Urinary bladder (tissue), 4 donors: Measurements from ENCODE around the gene MFAP5. TPM values are rescaled to one million over a fixed set of nuclear protein-coding genes. Genes with fewer than 3 reads are reported as not detected.
"Not testable (repeated sequence)": the region's sequence is repeated elsewhere in the genome, so short reads cannot be mapped to it uniquely, and the experiment has no call there.

Experiments
- DNase-seq: peaks from one replicate; pipeline ENCODE4 v3.0.0-alpha.2; 2015; ENCODE audit errors: extremely low spot score
- H3K27ac ChIP-seq: one replicate; pipeline ENCODE4 v1.5.1; 2013; ENCODE audit warnings: low read depth, mild to moderate bottlenecking, moderate library complexity
- H3K36me3 ChIP-seq: one replicate; pipeline ENCODE4 v1.6.1; 2013; ENCODE audit warnings: mild to moderate bottlenecking, moderate library complexity; ENCODE audit not compliant: insufficient read depth
- H3K4me1 ChIP-seq: one replicate; pipeline ENCODE4 v1.6.1; 2013; ENCODE audit warnings: mild to moderate bottlenecking, moderate library complexity; ENCODE audit not compliant: insufficient read depth
- H3K4me3 ChIP-seq: one replicate; pipeline ENCODE4 v1.5.1; 2013; ENCODE audit warnings: low read depth, low read length
- WGBS: extraction: QIAGEN DNeasy Blood & Tissue Kit; methylation state at CpG from one replicate; pipeline ENCODE4 v1.1.7; 2013; 5-methylcytosine and 5-hydroxymethylcytosine counted together
- polyA plus RNA-seq: library from polyadenylated mRNA; stranded (reverse); fragments of 200-250 nt; gene quantifications from one replicate; pipeline ENCODE4 v1.2.3, GENCODE V29; 2013
- total RNA-seq: library from RNA; depleted of rRNA; stranded (reverse); fragments of >200 nt; gene quantifications from one replicate; pipeline ENCODE4 v1.2.3, GENCODE V29; 2014
- donor health status: healthy with polysubstance abuse.
- donor health status: healthy.

MFAP5 gene
- total and polyA plus RNA-seq, 2 donors: 110 to 244 TPM

DNA sequence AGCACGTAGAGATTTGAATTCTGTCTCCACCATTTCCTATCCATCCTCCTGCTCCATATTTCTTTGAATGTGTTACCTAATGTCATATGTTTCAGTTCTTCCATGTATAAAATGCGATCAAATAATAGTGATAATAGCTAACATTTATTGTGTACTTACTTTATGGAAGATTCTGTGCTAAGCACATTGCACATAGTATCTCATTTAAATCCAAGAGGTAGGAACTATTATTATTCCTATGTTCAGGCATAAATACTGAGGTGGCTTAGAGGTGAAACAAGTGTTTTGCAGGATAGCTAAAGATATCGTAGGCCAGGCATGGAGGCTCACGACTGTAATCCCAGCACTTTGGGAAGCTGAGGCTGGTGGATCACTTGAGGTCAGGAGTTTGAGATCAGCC lies 32.5 kb downstream of the MFAP5 start:
- 92% methylated on average over 4 of the region's 4 CpGs for WGBS
- Histone ChIP-seq H3K27ac (no peak overlapping the region), H3K4me1 (no peaks in the 10 kb centered on the region), H3K4me3 (no peak overlapping the region), H3K36me3 (no peaks in the 10 kb centered on the region)
- DNase-seq: no peak

DNA sequence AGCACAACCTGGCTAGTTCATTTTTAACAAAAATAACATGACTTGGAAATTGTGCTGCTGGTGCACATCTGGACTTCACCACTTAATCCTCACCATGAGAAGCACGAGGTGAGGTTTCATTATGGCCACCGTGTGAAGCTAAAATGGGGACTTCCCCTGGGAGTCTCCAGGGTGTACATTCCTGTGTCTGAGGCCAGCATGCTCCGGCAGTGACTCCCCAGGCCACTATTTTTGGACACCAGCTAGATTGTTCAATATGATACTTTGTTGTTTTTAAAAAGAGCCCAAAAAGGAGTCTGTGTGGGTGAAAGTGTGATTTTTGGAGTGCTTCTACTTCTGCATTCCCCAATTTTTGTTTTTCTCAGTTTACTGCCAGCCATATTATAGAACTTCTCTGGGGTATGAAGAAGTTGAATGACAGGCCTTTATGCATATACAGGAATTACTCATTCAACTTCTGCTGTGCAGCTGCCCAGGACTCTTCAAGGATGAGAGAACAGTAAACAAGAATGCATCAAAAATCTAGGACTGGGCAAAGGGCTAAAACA lies 33.1 kb downstream of the MFAP5 start:
- Histone ChIP-seq H3K27ac (no peak overlapping the region), H3K4me1 (no peaks in the 10 kb centered on the region), H3K36me3 (no peaks in the 10 kb centered on the region), H3K4me3 (no peak overlapping the region)
- no peak for DNase-seq
- 14% methylated on average over 3 of the region's 3 CpGs for WGBS

DNA sequence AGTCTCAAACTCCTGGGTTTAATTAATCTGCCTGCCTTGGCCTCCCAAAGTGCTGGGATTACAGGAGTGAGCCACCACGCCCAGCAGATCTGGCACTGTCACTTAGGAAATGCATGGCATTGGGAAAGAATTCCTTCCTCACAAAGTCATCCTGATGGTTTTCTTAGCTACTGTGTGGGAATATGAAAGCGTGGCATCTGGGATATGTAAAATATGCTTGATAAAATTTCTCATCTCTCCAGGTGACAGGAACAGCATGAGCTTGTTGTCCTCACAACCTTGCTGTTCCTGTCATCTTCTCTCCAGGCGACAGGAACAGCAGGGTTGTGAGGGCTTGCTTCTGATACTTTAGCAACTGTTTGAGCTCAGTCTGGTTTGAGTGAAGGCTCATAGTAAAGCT lies 33.9 kb downstream of the MFAP5 start:
- H3K36me3 ChIP-seq: no peaks in the 10 kb centered on the region
- no peak for DNase-seq
- H3K4me3 ChIP-seq: no peak overlapping the region
- no peak overlapping the region for H3K27ac ChIP-seq
- no peaks in the 10 kb centered on the region for H3K4me1 ChIP-seq
- WGBS: 73% methylated on average over 3 of the region's 3 CpGs

DNA sequence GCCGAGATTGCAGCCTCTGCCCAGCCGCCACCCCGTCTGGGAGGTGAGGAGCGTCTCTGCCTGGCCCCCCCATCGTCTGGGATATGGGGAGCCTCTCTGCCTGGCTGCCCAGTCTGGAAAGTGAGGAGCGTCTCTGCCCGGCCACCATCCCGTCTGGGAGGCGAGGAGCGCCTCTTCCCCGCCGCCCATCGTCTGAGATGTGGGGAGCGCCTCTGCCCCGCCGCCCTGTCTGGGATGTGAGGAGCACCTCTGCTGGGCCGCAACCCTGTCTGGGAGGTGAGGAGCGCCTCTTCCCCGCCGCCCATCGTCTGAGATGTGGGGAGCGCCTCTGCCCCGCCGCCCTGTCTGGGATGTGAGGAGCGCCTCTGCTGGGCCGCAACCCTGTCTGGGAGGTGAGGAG lies 37.9 kb downstream of the MFAP5 start:
- not testable (repeated sequence) for H3K4me1 ChIP-seq, H3K4me3 ChIP-seq, DNase-seq, H3K36me3 ChIP-seq, H3K27ac ChIP-seq
- 98% methylated on average over 24 of the region's 26 CpGs for WGBS

DNA sequence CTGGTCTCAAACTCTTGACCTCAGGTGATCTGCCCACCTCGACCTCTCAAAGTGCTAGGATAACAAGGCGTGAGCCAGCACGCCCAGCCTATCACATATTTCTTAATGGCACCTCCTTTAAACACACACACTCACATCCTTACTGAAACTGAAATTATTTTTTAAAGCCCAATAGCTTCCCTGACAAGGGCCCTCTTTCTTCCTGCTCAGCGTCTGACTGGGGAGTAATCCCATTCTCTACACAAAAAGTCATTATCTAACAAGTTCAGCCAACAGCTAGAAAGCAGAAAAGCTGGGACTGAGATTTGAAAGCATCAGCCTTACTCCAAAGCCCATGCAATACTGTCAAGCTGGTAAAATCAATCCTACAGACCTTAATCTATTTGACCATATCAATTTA lies 40.0 kb downstream of the MFAP5 start:
- H3K4me3 ChIP-seq: no peak overlapping the region
- H3K4me1 ChIP-seq: no peaks in the 10 kb centered on the region
- no peak for DNase-seq
- H3K36me3 ChIP-seq: no peaks in the 10 kb centered on the region
- WGBS: 65% methylated on average over 4 of the region's 4 CpGs
- H3K27ac ChIP-seq: no peak overlapping the region

DNA sequence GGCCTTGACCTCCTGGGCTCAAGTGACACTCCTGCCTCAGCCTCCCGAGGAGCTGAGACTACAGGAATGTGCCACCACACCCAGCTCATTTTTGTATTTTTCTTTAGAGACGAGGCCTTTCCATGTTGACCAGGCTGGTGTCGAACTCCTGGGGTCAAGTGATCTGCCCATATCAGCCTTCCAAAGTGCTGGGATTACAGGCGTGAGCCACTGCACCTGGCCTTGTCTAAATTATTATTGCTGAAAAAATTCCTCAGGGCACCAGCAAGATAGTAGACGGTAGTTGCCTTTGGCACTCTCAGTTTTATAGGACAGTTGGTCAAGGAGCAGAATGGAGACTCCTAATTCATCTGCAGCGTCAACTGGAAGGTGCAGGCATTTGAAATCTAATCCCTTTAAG lies 47.4 kb downstream of the MFAP5 start:
- no peak overlapping the region for H3K27ac ChIP-seq

DNA sequence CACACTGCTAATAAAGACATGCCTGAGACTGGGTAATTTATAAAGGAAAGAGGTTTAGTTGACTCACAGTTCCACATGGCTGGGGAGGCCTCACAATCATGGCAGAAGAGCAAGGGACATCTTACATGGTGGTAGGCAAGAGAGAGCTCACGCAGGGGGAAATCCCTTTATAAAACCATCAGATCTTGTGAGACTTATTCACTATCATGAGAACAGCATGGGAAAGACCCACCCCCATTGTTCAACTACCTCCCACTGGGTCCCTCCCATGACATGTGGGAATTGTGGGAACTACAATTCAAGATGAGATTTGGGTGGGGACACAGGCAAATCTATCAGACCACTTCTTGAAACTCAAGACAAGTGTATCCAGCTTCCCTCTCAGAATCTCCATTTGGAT lies 48.7 kb downstream of the MFAP5 start:
- not testable (repeated sequence) for H3K36me3 ChIP-seq, H3K4me1 ChIP-seq, H3K4me3 ChIP-seq, H3K27ac ChIP-seq, DNase-seq
- WGBS: 94% methylated on average over 1 of the region's 1 CpG

More for the DNA sequence above, 47.4 kb downstream of the MFAP5 start:
- WGBS: 54% methylated on average over 6 of the region's 6 CpGs
- Histone ChIP-seq H3K4me3 (no peak overlapping the region), H3K4me1 (no peaks in the 10 kb centered on the region), H3K36me3 (no peaks in the 10 kb centered on the region)
- DNase-seq: no peak

DNA sequence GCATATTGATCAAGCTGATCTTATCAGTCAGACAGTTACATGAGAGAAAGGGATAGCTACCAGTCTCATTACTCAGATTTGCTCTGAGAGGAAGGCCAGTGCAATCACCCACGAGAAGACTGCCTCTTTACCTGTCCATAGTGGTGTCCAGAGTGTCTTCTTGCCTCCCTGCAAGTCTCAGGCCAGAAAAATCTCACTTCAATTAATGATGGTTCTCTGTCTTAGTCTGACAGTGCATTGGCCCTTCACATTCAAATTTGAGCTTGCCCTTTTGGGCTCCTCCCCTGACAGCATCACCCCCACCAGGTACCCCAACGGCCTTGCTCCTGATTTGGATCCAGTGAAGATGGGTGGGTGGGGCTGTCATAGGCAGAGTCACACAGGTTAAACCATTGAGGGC lies 50.0 kb downstream of the MFAP5 start, which contains the start of gene AICDA:
TSS of gene AICDA (minus strand) at position 231 of the 400 bp plus-strand sequence. CDS start at position 139, 92 bp downstream.
- WGBS: 59% methylated on average over 2 of the region's 2 CpGs
- Histone ChIP-seq H3K27ac (no peak within 1 kb of the TSS), H3K4me1 (no peaks in the 10 kb centered on the region), H3K36me3 (no peaks in the 10 kb centered on the region), H3K4me3 (no peak within 1 kb of the TSS)
- no peak for DNase-seq

DNA sequence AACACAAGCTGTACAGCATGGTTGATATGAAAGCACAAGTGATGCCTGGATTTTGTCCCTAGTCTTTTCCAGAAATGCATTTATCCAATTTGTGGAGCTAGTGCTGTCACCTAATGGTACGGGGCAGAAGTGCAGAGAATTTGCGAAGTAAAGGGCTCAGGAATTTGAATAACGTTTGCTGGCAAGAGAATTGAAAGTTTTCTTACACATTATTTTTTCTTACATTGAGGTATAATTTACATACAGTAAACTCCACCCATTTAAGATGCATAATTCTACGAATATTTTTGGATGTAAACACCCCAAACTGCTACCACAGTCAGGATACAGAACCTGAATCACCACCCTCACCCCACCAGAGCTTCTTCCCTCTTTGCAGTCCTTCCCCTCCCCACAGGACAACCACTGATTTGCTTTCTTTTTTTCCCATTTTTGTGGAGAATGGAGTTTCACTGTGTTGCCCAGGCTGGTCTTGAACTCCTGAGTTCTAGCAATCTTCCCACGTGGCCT lies 53.5 kb downstream of the MFAP5 start:
- DNase-seq: peak; percentile 4
- 17% methylated on average over 5 of the region's 5 CpGs for WGBS
- Histone ChIP-seq H3K27ac (no peak overlapping the region), H3K4me1 (no peaks in the 10 kb centered on the region), H3K36me3 (no peaks in the 10 kb centered on the region), H3K4me3 (no peak overlapping the region)

DNA sequence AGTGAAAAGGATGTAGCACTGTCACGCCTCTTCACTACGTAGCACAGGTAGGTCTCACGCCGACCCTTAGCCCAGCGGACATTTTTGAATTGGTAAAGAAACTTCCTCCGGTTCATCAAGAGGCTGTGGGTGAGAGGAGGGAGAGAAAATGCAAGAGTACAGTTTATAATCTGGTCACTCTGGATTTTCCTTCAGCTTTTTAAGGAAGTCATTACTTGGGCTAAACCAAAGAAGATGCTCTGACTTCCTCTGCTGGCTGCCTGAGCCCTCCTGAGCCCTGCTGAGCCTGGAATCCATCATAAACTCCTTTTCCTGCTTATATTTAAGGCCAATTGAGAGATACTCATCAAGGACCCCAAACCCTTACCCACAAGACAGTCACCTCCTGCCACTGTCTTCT lies 55.7 kb downstream of the MFAP5 start:
- H3K27ac ChIP-seq: no peak overlapping the region
- no peak for DNase-seq
- H3K4me3 ChIP-seq: no peak overlapping the region
- no peaks in the 10 kb centered on the region for H3K4me1 ChIP-seq
- WGBS: 86% methylated on average over 6 of the region's 6 CpGs
- H3K36me3 ChIP-seq: no peaks in the 10 kb centered on the region

DNA sequence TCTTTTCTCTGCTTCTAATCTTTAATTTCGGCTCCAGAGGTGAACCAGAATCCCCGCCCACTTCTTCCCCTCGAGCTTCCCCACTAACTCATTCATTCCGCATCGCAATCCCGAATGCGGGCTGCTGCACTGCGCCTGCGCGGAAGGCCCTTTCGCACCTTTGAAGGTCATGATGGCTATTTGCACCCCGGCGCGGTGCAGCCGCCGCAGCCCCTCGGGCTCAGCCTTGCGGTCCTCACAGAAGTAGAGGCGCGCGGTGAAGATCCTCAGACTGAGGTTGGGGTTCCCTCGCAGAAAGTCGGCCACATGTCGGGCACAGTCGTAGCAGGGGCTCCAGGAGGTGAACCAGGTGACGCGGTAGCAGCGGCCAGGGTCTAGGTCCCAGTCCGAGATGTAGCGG lies 57.6 kb downstream of the MFAP5 start:
- DNase-seq: no peak
- Histone ChIP-seq H3K4me3 (no peak overlapping the region), H3K36me3 (no peaks in the 10 kb centered on the region), H3K27ac (no peak overlapping the region), H3K4me1 (no peaks in the 10 kb centered on the region)
- 94% methylated on average over 30 of the region's 30 CpGs for WGBS

DNA sequence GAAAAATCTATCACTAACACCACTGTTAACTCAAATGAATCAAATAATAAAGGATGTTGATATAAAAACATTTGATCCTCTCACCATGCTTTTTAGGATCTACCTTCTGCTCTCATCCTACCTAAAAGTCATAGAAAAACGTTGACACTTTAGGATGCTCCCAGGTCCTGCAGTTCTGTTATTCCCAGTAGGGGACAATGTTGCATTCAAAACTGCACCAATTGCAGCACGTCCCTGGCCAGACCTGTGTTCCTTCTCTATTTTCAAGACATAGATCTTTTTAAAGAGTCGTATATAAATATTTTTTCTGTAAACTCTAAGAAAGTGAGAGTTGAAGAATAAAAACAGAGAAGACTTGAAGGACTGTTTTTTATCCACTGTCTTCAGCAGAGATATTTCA lies 58.8 kb downstream of the MFAP5 start:
- Histone ChIP-seq H3K36me3 (no peaks in the 10 kb centered on the region), H3K4me1 (no peaks in the 10 kb centered on the region), H3K27ac (no peak overlapping the region), H3K4me3 (no peak overlapping the region)
- 34% methylated on average over 3 of the region's 3 CpGs for WGBS
- DNase-seq: no peak

DNA sequence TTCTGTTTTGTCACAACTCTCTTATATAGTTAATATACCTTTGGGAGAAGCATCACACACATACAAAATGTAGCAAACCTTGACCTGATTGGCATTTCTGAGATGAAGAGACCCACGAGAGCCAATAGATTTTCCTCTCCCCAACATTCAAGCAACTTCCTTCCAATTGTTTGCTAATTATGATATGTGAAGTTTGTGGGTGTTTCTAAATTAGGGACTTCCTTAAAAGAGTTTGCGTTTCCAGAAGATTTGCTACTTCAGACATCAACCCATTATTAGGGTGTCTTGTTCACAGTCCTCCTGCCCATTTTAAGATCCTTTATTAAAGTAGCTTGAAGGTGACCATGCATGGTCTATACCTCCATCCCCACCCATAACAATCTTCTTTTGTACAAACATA lies 59.3 kb downstream of the MFAP5 start:
- 62% methylated on average over 2 of the region's 2 CpGs for WGBS

DNA sequence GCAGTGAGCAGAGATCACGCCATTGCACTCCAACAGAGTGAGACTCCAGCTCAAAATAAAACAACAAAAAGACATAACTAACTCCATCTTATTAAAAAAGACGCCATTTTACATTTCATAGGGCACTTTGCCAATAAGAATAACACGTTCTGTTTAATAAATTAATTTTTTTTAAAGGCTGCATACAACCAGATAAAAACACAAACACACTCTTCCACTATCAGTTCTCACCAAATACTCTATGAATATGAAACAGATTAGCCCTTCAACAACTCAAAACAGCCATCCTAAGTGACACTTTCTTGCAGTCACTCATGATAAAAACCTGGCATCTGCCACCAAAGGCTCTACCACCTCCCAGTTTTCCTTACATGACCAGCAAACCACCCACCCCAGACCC lies 66.1 kb downstream of the MFAP5 start:
- H3K36me3 ChIP-seq: no peaks in the 10 kb centered on the region
- no peak overlapping the region for H3K4me3 ChIP-seq
- 65% methylated on average over 3 of the region's 3 CpGs for WGBS
- DNase-seq: no peak
- no peaks in the 10 kb centered on the region for H3K4me1 ChIP-seq
- H3K27ac ChIP-seq: no peak overlapping the region

More for the DNA sequence above, 59.3 kb downstream of the MFAP5 start:
- Histone ChIP-seq H3K27ac (no peak overlapping the region), H3K36me3 (no peaks in the 10 kb centered on the region), H3K4me3 (no peak overlapping the region), H3K4me1 (no peaks in the 10 kb centered on the region)
- DNase-seq: no peak
